ENCODE data around the gene TCF3. TPM values are rescaled to one million over a fixed set of nuclear protein-coding genes. Genes with fewer than 3 reads are reported as not detected.

Gene TCF3
- total RNA-seq, 6 experiments from 2014 or later, result 74.9 to 102 (median 82.0) TPM

DNA sequence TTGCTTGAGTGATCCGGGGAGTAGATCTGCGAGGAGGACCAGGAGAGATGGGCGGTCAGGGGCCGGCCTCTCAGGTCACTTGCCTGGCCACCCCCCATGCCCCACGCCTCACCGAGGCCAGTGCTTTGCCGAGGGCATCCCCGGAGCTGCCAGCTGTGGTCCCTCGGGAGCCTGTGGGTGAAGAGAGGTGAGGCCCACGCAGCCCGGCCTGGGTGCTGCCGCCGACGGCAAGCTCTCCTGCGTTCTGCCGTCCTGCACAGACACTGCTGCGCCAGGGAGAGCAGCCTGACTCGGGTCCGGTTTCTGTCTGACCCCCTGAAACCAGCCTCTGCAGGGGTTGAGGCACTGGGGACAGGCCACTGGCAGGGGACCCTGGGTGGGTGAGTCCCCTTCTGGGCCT is 31.4 kb downstream of the TCF3 start:
- H3K36me3 Mint-ChIP-seq (ENCODE audit: low read depth), result peaks cover 8% of the 10 kb centered on the region; the same call in 1 of the 2 replicates
- H3K27ac Mint-ChIP-seq, result no peak overlapping the region
- no peak for DNase-seq
- TF ChIP-seq, protein P1, sequence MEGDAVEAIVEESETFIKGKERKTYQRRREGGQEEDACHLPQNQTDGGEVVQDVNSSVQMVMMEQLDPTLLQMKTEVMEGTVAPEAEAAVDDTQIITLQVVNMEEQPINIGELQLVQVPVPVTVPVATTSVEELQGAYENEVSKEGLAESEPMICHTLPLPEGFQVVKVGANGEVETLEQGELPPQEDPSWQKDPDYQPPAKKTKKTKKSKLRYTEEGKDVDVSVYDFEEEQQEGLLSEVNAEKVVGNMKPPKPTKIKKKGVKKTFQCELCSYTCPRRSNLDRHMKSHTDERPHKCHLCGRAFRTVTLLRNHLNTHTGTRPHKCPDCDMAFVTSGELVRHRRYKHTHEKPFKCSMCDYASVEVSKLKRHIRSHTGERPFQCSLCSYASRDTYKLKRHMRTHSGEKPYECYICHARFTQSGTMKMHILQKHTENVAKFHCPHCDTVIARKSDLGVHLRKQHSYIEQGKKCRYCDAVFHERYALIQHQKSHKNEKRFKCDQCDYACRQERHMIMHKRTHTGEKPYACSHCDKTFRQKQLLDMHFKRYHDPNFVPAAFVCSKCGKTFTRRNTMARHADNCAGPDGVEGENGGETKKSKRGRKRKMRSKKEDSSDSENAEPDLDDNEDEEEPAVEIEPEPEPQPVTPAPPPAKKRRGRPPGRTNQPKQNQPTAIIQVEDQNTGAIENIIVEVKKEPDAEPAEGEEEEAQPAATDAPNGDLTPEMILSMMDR (IDR thresholded peaks at IDR 0.05), result no peak
- H3K4me1 Mint-ChIP-seq (ENCODE audit: low read depth), result peaks cover 9% of the 10 kb centered on the region; the same call in 1 of the 2 replicates
- no peak overlapping the region for H3K4me3 Mint-ChIP-seq
- no peaks in the 10 kb centered on the region for H3K9me3 Mint-ChIP-seq
- H3K27me3 Mint-ChIP-seq (ENCODE audit: insufficient read depth), result no peaks in the 10 kb centered on the region

DNA sequence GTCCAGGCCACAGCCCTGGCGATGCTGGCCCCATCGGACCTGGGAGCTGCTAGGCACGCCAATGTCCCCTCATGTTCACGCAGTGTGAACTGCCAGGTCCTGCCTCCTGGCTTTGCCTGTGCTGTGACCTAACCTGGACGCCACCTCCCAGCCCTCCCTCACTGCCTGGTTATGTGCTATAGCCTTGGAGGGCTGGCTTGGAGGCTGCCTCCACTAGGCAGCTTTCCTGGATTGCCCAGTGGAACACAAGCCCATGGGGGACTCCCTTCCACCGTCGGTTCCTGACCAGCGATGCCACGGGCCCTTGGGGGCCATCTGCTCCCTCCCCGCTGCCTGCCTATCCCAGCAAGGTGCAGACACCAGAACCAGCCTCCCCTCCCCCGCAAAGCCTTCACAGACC is 31.9 kb downstream of the TCF3 start:
- H3K36me3 Mint-ChIP-seq (ENCODE audit: low read depth), result peaks cover 12% of the 10 kb centered on the region; the same call in 1 of the 2 replicates

DNA sequence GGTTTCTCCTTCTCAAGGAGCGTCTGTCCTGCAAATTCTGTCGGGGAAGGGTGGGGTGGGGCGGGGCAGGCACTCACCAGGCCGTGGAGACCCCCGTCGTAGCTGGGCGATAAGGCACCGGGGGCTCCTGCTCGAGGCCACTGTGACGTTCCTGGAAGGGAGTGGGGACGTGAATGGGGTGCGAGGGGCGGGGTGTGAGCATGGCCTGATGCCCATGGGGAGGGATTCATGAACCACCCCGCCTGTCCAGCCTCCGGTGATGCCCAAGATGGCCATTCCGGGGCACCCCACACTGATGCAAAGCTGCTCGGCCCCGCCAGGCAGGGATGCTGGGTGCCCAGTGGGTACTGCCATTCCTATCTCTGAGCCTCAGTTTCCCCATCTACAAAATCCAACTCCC is 32.7 kb downstream of the TCF3 start:
- no peak for DNase-seq
- Mint-ChIP-seq H3K36me3 (ENCODE audit: low read depth) (peaks cover 10% of the 10 kb centered on the region; the same call in 1 of the 2 replicates), H3K27me3 (ENCODE audit: insufficient read depth) (no peaks in the 10 kb centered on the region), H3K4me1 (ENCODE audit: low read depth) (peaks cover 9% of the 10 kb centered on the region; the same call in 1 of the 2 replicates), H3K4me3 (no peak overlapping the region), H3K27ac (no peak overlapping the region), H3K9me3 (no peaks in the 10 kb centered on the region)
- TF ChIP-seq, protein P1 (IDR thresholded peaks at IDR 0.05), result no peak

More for the DNA sequence above, 31.9 kb downstream of the TCF3 start:
- Mint-ChIP-seq H3K4me3 (no peak overlapping the region), H3K27ac (no peak overlapping the region), H3K4me1 (ENCODE audit: low read depth) (peaks cover 9% of the 10 kb centered on the region; the same call in 1 of the 2 replicates), H3K27me3 (ENCODE audit: insufficient read depth) (no peaks in the 10 kb centered on the region), H3K9me3 (no peaks in the 10 kb centered on the region)
- TF ChIP-seq, protein P1 (IDR thresholded peaks at IDR 0.05), result no peak
- no peak for DNase-seq

DNA sequence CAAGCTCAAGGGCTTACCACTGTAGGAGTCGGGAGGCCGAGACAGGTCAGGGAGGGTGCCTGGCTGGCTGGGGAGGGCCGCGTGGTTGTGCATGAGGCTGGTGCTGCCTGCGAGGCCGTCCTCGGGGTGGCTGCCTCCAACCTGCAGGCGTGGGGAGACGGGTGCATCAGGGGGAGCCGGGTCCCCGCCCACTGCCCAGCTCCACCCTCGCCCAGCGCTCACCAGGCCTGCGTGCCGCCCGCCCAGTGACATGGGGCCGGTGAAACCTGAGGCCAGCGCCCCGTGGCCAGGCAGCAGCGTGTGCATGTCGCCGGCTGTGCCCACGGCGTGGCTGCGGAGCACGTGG is 33.3 kb downstream of the TCF3 start:
- H3K27ac Mint-ChIP-seq, result no peak overlapping the region
- peaks cover 5% of the 10 kb centered on the region; the same call in 1 of the 2 replicates for H3K36me3 Mint-ChIP-seq (ENCODE audit: low read depth)
- TF ChIP-seq, protein P1 (IDR thresholded peaks at IDR 0.05), result no peak
- H3K9me3 Mint-ChIP-seq, result no peaks in the 10 kb centered on the region
- no peaks in the 10 kb centered on the region for H3K27me3 Mint-ChIP-seq (ENCODE audit: insufficient read depth)
- H3K4me3 Mint-ChIP-seq, result no peak overlapping the region
- no peak for DNase-seq
- H3K4me1 Mint-ChIP-seq (ENCODE audit: low read depth), result peaks cover 9% of the 10 kb centered on the region; the same call in 1 of the 2 replicates

DNA sequence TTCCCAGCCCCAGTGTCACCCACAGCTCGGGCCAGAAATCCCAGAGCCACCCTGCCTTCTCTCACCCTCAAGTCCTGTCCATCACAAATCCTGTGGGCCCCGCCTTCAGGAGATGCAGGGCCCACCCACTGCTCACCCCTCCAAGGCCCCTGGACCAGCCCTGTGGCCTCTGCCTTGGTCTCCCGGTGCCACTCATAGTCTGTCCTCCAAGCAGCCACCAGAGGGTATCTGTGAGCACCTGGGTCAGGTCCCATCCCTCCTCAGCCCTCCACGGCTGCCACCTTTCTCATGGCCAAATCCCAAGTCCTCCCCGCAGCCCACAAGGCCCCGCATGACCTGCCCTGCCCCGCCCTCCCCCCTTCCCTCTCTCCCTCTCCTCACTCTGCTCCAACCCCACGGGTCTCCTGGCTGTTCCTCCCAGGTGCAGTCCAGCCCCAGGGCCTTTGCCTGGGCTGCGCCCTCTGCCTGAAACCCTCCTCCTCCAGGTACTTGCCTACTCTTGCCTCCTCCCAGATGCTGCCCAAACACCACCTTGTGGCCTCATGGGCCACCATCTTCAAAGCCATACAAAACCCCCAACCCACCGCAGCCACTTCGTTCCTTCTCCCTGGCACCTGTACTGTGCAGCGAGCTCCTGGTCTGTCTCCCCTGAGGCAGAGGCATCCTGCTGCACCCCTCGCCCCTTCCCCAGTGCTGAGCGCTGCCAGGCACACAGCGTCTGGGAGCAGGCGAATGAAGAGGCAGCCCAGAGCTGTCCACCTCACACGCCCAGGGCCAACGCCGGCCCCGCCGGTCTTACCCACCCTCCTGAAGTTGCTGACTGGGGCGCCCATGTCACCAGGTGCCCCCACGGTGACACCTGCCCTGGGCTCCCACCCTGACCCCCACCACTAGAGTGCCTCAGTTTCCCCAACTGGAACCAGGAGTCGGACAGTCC is 34.0 kb downstream of the TCF3 start:
- TF ChIP-seq, protein P1 (IDR thresholded peaks at IDR 0.05), result peak; percentile 60
- Mint-ChIP-seq H3K27me3 (ENCODE audit: insufficient read depth) (no peaks in the 10 kb centered on the region), H3K27ac (no peak overlapping the region), H3K36me3 (ENCODE audit: low read depth) (peaks cover 5% of the 10 kb centered on the region; the same call in 1 of the 2 replicates), H3K4me1 (ENCODE audit: low read depth) (peaks cover 9% of the 10 kb centered on the region; the same call in 1 of the 2 replicates), H3K4me3 (no peak overlapping the region), H3K9me3 (no peaks in the 10 kb centered on the region)
- DNase-seq, result peak; percentile 14
